ENCODE data around the gene SF3A1.
"Not testable (repeated sequence)": the region's sequence is repeated elsewhere in the genome, so short reads cannot be mapped to it uniquely, and the experiment has no call there.

Gene SF3A1

GRCh38 chr22:30347255-30347892 lies 9.3 kb downstream of the SF3A1 start:
- no peak for DNase-seq

- no peak for DNase-seq
Measured at GRCh38 chr22:30344447-30345200, 12.1 kb downstream of the SF3A1 start.

- no peak for DNase-seq
Measured at GRCh38 chr22:30340911-30341685, 15.6 kb downstream of the SF3A1 start.

GRCh38 chr22:30338802-30339201 lies 17.9 kb downstream of the SF3A1 start:
- DNase-seq, result no peak

GRCh38 chr22:30338341-30338740 lies 18.4 kb downstream of the SF3A1 start:
- not testable (repeated sequence) for DNase-seq

- DNase-seq, result no peak
Measured at GRCh38 chr22:30337461-30337778, 19.3 kb downstream of the SF3A1 start.

- DNase-seq, result no peak
Measured at GRCh38 chr22:30336752-30337460, 19.8 kb downstream of the SF3A1 start.

GRCh38 chr22:30335236-30335635 lies 21.5 kb downstream of the SF3A1 start:
- no peak for DNase-seq

GRCh38 chr22:30334646-30335045 lies 22.0 kb downstream of the SF3A1 start:
- no peak for DNase-seq

GRCh38 chr22:30333707-30334087 lies 23.0 kb downstream of the SF3A1 start:
- no peak for DNase-seq

GRCh38 chr22:30332994-30333706 lies 23.5 kb downstream of the SF3A1 start:
- DNase-seq, result no peak

GRCh38 chr22:30332551-30332950 lies 24.1 kb downstream of the SF3A1 start:
- DNase-seq, result no peak

GRCh38 chr22:30328466-30329049 lies 28.1 kb downstream of the SF3A1 start:
- no peak for DNase-seq

- DNase-seq, result no peak
Measured at GRCh38 chr22:30327864-30328345, 28.8 kb downstream of the SF3A1 start.

GRCh38 chr22:30326706-30327362 lies 29.9 kb downstream of the SF3A1 start, which contains the start of gene TBC1D10A:
Gene TBC1D10A (minus strand): TSS chr22:30326941. CDS start chr22:30326881, 60 bp downstream.
- peak; percentile 52 for DNase-seq

- DNase-seq, result no peak
Measured at GRCh38 chr22:30326255-30326705, 30.4 kb downstream of the SF3A1 start.

GRCh38 chr22:30325724-30326254 lies 30.9 kb downstream of the SF3A1 start:
- DNase-seq, result no peak

- DNase-seq, result no peak
Measured at GRCh38 chr22:30325065-30325720, 31.5 kb downstream of the SF3A1 start.

GRCh38 chr22:30324014-30324730 lies 32.5 kb downstream of the SF3A1 start:
- no peak for DNase-seq

GRCh38 chr22:30323246-30323645 lies 33.4 kb downstream of the SF3A1 start:
- no peak for DNase-seq
